K562 (cell line): Measurements from ENCODE around the gene LRRK1.

ENCODE experiments used
- C11orf30 ChIP-seq: fragments of 450-650 bp; IDR thresholded peaks from 2 replicates; pipeline ENCODE4 v1.6.1; 2016; ENCODE audit warnings: low read depth, mild to moderate bottlenecking
- CTCF ChIP-seq, 3 experiments: IDR thresholded peaks in 2 of 3; conservative IDR thresholded peaks in 1 of 3; 2 replicates each; pipeline ENCODE4 v1.5.1; 2011 to 2012; ENCODE audit warnings: low read length in 3 of 3, mild to moderate bottlenecking in 3 of 3, control low read depth in 2 of 3, improper control_type of control experiment in 1 of 3, inconsistent platforms in 1 of 3, low read depth in 1 of 3, mixed read lengths in 1 of 3, moderate library complexity in 1 of 3; ENCODE audit not compliant: insufficient read depth in 2 of 3
- GABPA ChIP-seq: fragments of 200-800 bp; sonication (Bioruptor generic); conservative IDR thresholded peaks from 2 replicates; pipeline ENCODE4 v1.6.1; 2016; ENCODE audit warnings: low read depth, missing genetic modification characterization, missing compliant biosample characterization
- NFRKB ChIP-seq: fragments of 450-650 bp; IDR thresholded peaks from 2 replicates; pipeline ENCODE4 v1.6.1; 2016; ENCODE audit warnings: low read depth
- REST ChIP-seq, 2 experiments: fragments of 450-650 bp; formaldehyde crosslinking in 1 of 2; IDR thresholded peaks; 2 replicates each; pipeline versions ENCODE4 v1.4.0 to v1.6.1; 2014 to 2020; ENCODE audit warnings: mild to moderate bottlenecking in 2 of 2, borderline replicate concordance in 1 of 2, low read depth in 1 of 2
- SMC3 ChIP-seq: conservative IDR thresholded peaks from 2 replicates; pipeline ENCODE4 v1.6.1; 2011; ENCODE audit warnings: low read depth, low read length, improper control_type of control experiment; ENCODE audit not compliant: insufficient read depth
- TBL1XR1 ChIP-seq, 2 experiments: IDR thresholded peaks; 2 replicates each; pipeline ENCODE4 v1.6.1; 2012; ENCODE audit warnings: improper control_type of control experiment in 2 of 2, low read length in 2 of 2, mild to moderate bottlenecking in 1 of 2
- TFE3 ChIP-seq: fragments of 450-650 bp; formaldehyde crosslinking; IDR thresholded peaks from 2 replicates; pipeline ENCODE4 v1.4.0; 2020; ENCODE audit warnings: mild to moderate bottlenecking, mixed read lengths
- THRA ChIP-seq: fragments of 450-650 bp; IDR thresholded peaks from 2 replicates; pipeline ENCODE4 v1.6.1; 2017; ENCODE audit warnings: mild to moderate bottlenecking, moderate library complexity
- ZBTB8A ChIP-seq: fragments of 450-650 bp; IDR thresholded peaks from 2 replicates; pipeline ENCODE4 v1.6.1; 2018; ENCODE audit warnings: mild to moderate bottlenecking, moderate library complexity; ENCODE audit not compliant: partially characterized antibody
- TF ChIP-seq, protein P1 (sequence below), 2 experiments: fragments of 450-650 bp; IDR thresholded peaks; 2 replicates each; pipeline ENCODE4 v1.6.1; 2016

DNA sequence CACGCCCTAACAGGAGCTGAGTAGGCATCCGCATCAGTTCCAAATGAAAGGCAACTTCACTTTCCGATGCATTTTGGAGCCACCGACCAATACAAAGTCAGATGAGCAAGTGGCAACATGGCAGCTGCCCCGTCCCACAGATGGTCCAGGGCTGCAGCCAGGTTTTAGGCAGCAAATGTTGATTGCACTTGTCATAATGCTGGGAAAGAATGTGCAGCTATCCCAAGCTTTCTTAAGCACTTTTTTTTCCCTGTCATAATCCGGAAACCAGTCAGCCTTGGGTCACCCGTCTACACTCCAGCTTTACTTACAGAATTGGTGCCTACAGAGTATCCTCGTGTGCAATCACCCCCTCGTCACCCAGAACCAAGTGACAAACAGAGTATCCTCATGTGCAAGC, 185.0 kb downstream of the LRRK1 start:
- TF ChIP-seq GABPA (tag) (no peak), REST (IDR thresholded peaks at IDR 0.05; ENCODE audit: borderline replicate concordance) (no peak), REST (CRISPR knock-in tag; IDR thresholded peaks at IDR 0.05; ENCODE audit: low read depth) (no peak), CTCF (IDR thresholded peaks at IDR 0.05 in 2 of 3, conservative IDR thresholded peaks at IDR 0.05 in 1 of 3; ENCODE audit: insufficient read depth in 2 of 3, low read depth in 1 of 3, low read length in 3 of 3) (no peak), ZBTB8A (no peak), SMC3 (no peak), THRA (no peak), NFRKB (no peak), C11orf30 (no peak), TFE3 (no peak), TBL1XR1 (IDR thresholded peaks at IDR 0.05; ENCODE audit: low read length in 2 of 2) (no peak)
- TF ChIP-seq, protein P1, sequence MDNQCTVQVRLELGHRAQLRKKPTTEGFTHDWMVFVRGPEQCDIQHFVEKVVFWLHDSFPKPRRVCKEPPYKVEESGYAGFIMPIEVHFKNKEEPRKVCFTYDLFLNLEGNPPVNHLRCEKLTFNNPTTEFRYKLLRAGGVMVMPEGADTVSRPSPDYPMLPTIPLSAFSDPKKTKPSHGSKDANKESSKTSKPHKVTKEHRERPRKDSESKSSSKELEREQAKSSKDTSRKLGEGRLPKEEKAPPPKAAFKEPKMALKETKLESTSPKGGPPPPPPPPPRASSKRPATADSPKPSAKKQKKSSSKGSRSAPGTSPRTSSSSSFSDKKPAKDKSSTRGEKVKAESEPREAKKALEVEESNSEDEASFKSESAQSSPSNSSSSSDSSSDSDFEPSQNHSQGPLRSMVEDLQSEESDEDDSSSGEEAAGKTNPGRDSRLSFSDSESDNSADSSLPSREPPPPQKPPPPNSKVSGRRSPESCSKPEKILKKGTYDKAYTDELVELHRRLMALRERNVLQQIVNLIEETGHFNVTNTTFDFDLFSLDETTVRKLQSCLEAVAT (IDR thresholded peaks at IDR 0.05), result no peak
